ENCODE results near the gene TAS1R2.
"Not testable (repeated sequence)": the region's sequence is repeated elsewhere in the genome, so short reads cannot be mapped to it uniquely, and the experiment has no call there.

Gene TAS1R2

DNA sequence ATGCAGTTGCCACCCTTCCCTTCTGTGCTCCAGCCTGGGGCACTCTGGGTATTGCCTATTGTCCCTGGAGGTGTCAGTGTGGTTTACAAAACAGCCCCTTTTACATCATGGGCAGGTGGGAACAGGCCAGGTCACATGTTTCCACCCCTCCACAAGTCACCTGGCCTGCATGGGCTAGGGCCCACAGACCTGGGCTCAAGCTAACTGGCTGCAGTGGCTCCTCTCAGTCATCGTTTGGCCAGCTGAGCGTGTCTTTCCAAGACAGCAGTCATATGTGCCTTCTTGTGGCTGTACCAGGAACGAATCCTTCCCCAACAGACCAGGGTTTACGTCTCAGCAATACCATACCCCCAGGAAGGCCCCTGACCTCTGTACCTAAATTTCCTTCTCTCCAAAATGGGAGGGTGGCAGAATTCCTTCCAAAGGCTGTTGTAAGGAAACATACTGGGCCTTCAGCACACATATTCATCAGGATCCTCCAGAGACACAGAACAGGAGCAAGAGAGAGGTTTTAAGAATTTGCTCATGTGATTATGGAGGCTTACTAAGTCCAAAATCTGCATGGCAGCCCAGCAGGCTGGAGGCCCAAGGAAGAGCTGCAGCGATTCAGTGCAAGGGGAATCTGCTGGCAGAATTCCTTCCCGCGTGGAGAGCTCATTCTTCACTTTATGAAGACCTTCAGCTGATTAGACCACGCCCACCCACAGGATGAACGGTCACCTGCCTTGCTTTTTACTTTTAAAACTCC is 10.6 kb upstream of the TAS1R2 start:
- DNase-seq = no peak

DNA sequence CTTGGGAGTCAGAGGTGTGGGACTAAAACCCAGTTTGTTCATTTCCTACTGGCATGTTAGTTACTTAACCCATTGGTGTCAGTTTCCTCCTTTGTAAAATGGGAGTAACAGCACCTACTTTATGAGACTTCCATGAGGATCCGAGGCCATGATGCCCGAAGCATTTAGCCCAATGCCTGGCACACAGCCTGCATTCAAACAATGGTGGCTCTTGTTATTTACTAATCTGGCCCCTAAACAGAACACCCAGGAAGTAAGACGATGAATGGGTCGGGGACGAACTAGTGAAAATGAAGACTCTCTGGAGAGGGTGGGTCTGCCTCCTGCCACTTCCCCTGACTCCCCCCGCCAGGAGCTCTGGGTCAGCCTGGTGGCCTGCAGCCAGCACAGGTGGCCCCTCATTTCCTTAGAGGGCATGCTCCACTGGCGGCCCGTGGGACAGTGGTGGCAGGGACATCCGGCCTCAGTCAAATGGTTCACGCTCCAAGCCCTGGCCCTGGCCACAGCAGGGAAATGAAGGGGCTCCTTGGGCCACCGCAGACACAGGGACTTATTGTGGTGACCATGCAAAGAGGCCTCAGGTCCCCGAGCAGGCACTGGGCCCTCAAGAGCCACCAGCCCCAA is 9.5 kb upstream of the TAS1R2 start:
- DNase-seq = peak in 8 of 56 donors; percentile 3 to 31 (median 12)

DNA sequence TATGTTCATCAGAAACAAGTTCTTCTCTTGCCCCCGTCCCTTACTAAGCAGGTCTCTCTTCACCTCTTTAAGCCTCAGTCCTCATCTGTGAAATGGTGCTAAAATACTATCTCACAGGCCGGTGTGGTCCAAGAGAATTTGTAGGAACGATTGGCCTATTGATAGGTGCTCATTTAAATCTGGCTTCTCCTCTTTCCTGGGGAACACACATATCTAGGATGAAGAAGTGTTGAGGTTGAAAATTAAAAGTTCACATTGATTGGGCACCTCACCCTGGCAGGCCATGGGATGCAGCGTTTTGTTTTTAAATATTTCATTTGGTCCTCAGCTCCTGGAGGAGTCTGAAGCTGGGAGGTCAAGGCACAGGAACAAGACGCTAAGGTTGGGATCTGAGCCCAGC is 8.9 kb upstream of the TAS1R2 start:
- DNase-seq = no peak

DNA sequence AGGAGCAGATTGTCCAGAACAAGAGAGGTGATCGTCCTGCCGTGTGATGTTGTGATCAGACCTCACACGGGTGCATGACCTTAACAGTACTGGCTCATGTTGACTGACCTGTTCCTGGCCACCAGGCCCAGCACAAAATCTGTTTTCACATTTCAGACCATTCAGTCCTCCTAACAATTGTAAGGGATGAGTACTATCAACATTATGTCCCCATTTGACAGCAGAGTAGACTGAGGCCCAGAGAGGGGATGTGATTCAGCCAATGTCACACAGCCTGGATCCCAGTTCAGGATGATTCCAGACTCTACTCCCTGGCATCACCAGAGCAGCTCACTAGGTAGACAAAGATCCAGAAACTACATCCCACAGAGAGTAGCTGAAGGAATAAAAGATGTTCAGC is 7.4 kb upstream of the TAS1R2 start:
- no peak for DNase-seq

DNA sequence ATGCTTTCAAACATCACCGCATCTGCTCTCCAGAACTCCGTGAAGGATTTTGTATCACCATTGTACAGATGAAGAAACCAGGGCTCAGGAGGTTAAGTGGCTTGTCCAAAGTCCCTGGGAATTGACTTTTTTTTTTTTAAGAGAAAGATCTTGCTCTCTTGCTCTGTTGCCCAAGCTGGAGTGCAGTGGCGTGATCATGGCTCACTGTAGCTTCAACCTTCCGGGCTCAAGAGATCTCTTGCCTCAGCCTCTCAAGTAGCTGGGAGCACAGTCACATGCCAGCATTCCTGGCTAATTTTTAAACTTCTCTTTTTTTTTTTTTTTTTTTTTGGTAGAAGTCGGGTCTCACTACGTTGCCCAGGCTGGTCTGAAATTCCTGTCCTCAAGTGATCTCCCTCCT is 6.9 kb upstream of the TAS1R2 start:
- DNase-seq = no peak

DNA sequence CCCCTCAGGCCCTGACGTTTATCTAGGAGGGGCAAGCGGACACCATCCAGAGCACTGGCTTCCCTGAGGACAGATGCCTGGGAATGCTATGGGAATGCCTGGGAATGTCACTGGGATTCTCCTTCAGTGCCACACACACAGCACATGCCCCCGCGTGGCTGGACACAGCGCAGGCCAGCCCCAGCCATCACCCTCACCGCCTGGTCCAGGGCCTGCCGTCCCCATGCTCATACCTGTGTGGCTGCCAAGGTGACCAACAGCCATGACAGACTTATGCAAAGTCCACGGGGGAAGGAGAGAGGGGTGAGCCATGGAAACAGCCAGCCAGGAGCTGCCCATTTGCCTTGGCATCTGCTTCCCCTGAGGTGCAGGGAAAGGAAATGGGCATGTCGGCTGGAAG is 5.7 kb upstream of the TAS1R2 start:
- DNase-seq = no peak

DNA sequence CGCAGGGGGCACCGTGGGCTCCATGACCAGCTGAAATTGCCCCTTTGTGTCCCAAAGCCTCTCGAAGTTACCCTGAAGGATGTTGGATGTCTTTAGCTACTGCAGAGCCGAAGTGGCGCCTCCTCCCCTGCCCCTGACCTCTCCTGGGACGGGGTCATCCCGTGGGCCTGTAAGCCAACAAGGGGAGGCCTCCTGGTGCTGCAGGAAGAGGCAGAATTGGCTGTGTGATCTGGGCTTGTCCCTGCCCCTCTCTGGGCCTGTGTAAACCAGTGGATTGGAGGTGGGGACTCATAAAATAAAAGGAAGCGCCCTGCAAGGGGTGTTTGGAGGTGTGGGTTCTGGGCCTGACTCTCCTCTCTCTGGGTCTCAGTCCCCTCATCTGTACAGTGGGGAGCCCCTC is 2.1 kb upstream of the TAS1R2 start:
- DNase-seq = no peak

DNA sequence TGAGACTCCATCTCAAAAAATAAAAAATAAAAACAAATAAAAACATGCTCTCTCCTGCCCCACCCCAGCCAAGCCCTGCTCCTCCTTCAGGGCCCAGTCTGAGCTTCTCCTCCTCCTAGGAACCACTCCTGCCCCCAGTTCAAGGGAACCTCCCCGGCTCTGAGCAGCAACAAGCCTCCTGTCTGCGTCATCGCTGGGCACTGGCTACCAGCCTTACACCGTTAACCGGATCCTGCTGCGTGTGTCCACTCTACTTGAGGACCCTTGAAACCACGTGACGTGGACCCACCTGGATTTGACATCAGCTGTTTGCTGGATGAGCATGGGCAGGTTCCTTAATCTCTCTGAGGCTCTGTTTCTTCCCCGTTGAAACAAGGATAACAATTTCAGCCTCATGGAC is 1.6 kb upstream of the TAS1R2 start:
- DNase-seq = no peak

DNA sequence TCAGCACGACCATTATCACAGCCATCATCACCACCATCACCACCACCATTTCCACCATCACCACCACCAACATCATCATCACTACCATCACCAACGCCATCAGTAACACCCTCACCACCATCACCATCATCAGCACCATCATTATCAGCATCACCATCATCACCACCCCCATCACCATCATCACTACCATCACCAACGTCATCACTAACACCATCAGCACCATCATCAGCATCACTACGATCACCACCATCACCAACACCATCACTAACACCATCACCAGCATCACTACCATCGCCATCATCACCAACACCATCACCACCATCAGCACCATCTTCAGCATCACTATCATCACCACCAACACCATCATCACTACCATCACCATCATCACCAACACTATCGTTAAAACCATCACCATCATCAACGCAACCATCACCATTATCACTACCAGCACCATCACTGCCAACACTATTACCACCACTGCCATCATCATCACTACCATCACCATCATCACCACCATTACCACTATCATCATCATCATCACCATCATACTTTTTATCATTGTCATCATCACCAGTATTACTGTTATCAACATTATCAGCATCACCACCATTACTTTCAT is 1.3 kb downstream of the TAS1R2 start:
- DNase-seq = no peak

DNA sequence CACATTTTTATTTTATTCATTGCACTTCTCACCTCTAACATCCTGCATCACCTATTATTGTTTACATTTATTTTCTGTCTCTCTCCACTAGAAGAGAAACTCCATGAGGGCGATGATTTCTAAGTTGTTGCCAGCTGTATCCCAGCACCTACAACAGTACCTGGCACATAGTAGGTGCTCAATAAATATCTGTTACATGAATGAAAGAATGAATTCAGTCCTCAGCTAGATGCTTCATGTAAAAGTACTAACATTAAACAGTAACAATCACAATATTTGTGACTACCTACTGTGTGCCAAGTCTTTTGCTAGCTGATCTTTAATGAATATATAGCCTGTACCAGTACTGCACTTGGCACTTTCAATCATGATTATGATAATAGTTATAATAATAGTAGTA is 3.0 kb downstream of the TAS1R2 start:
- no peak for DNase-seq

DNA sequence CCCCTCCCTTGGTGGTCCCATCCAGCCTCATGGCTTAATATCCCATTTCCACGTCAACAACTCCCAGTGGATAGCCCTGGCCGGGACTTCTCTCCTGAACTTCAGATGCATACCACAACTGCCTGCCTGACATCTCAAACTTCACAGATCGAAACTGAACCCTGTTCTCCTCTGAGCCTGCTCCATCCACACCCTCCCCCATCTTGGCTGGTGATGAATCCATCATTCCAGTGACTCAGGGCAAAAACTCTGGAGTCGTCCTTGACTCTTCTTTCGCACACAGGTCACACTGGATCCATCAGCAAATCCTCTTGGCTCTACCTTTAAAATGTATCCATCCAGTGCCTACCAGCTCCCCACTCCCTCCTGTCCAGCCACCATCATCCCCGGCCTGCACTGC is 3.9 kb downstream of the TAS1R2 start:
- no peak for DNase-seq

DNA sequence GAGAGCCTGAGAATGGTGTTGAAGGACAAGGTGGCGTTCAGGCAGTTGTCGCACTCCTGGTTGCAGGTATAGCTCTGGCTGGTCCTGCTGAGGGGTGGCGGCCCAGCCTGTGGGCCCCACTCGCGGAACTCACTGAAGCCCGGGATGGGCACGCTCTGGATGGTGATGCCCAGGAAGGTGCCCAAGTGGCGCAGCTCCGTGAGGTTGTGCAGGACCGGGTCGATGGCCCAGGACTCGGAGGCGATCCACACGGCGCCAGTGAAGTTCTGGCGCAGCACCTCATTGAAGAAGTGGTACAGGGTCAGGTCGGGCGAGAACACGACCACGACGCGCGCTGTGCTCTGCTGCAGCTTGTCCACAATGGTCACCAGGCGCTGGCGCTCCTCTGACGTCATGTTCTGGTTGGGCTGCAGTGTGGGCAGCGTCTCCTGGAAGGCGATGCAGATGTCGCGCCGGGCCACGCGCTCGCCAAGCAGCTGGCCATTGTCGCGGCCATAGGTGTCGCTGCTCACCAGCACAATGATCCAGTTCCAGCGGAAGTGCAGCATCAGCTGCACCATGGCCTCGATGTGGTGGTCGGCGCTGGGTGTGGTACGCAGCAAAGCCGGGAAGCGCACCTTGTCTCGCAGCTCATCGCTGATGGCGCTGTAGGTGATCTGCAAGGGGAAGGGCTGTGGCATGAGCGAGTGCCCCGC is 5.0 kb downstream of the TAS1R2 start:
- no peak for DNase-seq

DNA sequence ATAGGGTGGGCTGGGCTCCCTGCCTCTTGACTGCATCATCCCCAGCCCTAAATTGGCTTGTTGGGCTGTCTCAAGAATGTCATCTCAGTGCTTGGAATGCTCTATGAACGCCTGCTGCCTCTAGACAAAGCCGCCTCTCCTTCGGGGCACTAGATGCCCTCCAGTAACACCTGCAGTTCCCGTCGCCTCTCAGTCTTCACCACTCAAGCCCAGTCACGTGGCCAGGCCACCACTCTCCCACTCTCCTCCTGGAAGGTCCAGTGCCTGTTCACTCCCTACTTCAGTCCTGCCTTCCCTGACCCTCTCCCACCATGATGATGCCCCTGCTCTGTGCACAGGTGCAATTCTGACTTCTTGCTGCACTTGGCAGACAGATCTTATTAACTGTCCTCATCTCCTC is 7.0 kb downstream of the TAS1R2 start:
- DNase-seq = no peak

DNA sequence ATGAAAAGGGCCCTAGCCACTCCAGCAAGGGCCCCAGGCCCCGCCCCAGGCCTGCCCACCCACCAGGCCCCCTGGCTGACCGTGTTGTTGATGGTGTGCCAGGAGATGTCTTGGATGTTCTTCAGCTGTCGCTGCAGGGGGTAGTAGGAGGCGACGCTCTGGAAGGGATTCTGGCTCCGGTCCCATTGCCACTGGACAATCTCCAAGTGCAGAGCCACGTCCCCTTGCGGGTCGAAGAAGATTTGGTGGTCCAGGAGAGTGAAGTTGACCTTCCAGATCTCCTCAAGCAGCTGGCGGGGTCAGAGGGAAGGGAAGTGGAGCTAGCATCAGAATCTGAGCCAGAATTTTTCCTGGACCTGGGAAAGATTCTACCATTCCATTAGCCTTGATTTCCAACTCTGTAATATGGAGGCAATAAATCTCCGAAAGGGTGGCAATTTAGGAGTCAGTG is 10.2 kb downstream of the TAS1R2 start:
- DNase-seq = no peak

DNA sequence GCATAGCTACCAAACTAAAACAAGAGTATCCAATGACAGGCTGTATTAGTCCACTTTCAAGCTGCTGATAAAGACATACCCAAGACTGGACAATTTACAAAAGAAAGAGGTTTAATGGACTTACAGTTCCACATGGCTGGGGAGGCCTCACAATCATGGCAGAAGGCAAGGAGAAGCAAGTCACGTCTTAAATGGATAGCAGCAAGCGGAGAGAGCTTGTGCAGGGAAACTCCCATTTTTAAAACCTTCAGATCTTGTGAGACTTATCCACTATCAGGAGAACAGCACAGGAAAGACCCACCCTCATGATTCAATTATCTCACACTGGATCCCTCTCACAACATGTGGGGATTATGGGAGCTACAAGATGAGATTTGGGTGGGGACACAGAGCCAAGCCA is 11.7 kb downstream of the TAS1R2 start:
- DNase-seq = not testable (repeated sequence)

DNA sequence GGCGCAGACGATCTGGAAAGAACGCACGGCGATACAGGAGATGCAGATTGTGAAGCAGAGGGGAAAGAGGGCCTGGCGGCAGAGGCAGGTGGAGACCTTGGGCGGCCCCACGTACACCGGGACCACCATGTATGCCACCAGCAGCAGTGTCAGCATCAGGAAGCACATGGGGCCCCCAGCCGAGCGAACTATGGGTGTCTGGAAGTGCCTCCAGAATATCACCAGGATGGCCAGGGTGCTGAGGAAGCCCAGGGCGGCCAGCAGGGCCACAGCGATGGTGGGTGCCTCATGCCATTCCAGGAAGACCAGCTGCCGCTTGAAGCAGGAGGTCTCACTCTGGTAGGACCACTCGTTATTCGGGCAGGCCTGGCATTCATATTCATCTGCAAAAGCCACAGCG is 19.3 kb downstream of the TAS1R2 start:
- DNase-seq = no peak

DNA sequence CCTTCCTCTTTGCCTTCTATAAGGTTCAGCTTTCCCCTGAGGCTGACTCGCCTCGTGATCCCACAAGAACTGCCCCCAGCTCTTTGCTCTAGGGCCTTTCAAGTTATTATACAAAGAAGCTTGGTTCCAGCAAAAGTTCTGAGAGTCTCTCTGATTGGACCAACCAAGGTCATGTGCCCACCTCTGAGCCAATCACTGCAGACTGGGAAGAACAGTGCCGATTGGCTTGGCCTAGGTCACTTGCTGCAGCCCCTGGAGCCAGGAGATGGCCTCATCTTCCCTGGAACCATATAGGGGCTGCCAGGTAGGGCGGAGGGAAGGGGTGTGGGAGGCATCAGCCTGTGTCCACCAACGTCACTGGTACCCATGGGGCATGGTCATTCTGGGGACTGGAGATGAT is 22.8 kb downstream of the TAS1R2 start:
- peak in 1 of 56 donors; percentile 5 for DNase-seq

DNA sequence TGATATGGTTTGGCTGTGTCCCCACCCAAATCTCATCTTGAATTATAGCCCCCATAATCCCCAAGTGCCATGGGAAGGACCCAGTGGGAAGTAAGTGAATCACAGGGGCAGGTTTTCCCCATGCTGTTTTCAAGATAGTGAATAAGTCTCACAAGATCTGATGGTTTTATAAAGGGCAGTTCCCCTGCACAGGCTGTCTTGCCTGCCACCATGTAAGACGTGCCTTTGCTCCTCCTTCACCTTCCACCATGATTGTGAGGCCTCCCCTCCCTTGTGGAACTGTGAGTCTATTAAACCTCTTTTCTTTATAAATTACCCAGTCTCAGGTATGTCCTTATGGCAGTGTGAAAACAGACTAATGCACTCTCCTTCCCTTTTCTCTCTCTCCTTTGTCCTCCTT is 27.1 kb downstream of the TAS1R2 start:
- DNase-seq = not testable (repeated sequence)

DNA sequence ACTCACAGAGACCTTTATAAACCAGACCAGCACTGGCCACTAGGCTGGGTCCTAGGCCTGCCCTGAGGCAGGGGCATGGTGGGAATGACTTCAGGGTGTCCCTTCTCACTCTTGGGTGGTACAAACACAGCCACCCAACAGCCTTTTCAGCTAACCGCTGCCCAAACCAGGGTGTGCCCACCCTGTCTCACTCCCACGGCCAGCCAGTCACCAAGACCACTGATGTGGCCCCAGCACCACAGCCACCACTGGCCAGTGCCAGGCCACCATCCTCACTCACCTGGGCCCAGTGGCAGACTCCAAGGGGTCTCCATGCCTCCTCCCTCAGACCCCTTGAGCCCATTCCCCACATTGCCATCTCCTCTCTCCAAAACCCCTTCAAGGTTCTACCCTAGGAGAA is 27.8 kb downstream of the TAS1R2 start:
- DNase-seq = no peak

DNA sequence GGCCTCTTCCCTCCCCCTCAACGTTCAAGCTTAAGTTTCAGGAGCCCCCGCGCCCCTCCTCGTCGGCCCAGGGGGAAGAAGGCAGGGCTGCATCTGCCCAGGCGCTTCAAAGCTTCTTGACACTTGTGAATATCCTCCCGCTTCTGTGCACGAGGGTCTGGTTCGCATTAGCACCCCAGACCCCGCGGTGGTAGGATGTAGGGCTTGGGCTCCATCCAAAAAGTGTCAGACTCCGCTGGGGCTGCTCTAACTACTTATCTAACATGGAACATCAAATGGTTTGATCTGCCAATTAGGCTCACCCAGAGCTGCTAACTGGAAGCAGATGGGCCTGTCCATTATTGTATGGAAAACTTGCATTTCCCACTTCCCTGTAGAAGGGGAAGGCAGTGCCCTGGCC is 28.9 kb downstream of the TAS1R2 start:
- DNase-seq = no peak

DNA sequence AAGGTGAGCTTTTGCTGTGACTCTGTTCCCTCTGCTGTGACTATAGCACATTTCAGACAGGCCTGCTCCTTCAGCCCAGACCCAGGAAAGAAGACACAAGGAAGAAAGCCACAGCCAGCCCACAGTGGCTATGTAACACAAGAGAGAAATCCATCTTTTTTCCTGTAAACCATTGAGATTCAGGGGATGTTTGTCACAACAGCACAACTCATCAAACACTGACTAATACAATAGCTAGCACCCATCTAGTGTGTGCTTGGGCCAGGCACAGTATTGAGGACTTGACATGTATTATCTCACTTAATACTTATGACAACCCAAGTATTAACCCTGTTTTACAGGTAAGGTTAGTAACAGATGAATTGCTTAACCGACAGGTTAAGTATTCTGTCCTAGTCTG is 29.8 kb downstream of the TAS1R2 start:
- no peak for DNase-seq

DNA sequence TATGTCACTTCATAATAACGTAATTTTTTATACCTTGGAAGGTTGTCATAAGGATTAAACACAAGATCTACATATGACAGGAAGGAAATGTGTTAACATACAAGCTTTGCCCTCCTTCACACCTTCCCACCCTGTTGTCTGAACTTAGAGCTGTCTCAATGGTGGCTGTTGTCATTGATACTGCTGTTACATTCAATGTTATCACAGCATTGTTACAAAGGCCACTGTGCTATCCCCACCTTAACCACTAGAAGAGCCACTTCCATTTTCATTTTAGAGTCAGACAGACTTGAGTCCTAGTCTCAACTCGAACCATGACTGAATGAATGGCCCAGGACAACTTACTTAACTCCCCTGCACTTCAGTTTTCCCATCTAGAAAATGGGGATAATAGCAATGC is 31.2 kb downstream of the TAS1R2 start:
- no peak for DNase-seq

Measured in nucleus accumbens (tissue), 56 donors.